ENCODE data around the gene COX5B.
"Not testable (repeated sequence)": the region's sequence is repeated elsewhere in the genome, so short reads cannot be mapped to it uniquely, and the experiment has no call there.

COX5B gene, protein sequence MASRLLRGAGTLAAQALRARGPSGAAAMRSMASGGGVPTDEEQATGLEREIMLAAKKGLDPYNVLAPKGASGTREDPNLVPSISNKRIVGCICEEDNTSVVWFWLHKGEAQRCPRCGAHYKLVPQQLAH

DNA sequence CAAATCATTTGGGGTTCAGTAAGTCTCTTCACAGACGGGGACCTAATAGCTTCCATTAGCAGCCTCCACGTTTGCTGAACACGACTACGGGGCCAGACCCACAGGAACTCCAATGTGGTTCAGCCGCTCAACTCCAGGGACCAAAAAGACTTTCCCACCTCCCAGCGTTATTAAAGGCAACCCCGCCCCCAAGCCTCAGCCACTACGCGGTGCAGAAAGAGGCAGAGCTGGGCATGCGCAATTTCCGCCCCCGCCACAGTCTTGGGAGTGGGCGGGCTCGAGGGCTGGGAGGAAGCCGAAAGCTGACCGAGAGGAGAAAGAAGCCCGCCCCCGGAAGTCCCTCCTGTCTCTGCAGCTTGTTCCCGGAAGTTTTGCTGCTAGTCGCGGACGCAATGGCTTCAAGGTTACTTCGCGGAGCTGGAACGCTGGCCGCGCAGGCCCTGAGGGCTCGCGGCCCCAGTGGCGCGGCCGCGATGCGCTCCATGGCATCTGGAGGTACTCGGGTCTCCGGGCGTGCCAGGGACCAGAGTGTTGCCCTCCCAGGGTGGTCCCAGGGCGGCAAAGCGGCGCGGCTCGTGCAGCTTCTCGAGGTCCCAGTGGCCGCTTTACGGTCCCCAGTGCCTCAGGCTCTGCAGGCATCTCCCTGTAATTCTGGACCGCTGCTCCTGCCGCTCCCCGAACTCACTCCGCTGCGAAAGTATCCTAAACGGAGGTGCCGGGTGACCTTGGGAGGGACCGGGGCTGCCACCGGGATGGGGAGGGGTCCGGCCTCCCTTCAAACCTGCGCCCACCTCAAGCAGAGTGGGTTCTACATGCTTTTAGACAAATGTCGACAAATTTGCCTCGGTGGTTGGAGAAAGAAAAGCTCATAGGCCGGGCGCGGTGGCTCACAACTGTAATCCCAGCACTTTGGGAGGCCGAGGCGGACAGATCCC is at the start of gene COX5B:
Gene COX5B (plus strand): TSS at position 368 of the 935 bp plus-strand sequence. CDS start 25 bp downstream, at position 393.
- in situ Hi-C loops (cut with MboI; ENCODE audit: low sequenced_read_pairs): no loop called here

DNA sequence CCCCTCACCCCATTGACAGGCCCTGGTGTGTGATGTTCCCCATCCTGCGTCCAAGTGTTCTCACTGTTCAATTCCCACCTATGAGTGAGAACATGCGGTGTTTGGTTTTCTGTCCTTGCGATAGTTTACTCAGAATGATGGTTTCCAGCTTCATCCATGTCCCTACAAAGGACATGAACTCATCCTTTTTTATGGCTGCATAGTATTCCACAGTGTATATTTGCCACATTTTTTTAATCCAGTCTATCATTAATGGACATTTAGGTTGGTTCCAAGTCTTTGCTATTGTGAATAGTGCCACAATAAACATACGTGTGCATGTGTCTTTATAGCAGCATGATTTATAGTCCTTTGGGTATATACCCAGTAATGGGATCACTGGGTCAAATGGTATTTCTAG is 49.7 kb upstream of the COX5B start:
- in situ Hi-C loops (cut with MboI; ENCODE audit: low sequenced_read_pairs): not testable (repeated sequence)

DNA sequence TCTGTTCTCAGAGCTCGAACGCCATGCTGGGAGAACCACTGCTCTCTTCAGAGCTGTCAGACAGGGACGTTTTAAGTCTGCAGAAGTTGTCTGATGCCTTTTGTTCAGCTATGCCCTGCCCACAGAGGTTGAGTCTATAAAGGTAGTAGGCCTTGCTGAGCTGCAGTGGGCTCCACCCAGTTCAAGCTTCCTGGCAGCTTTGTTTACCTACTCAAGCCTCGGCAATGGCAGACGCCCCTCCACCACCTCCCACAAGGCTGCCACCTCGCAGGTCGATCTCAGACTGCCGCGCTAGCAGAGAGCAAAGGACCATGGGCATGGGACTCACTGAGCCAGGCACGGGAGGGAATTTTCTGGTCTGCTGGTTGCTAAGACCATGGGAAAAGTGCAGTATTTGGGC is 44.3 kb upstream of the COX5B start:
- in situ Hi-C loops (cut with MboI; ENCODE audit: low sequenced_read_pairs): not testable (repeated sequence)

DNA sequence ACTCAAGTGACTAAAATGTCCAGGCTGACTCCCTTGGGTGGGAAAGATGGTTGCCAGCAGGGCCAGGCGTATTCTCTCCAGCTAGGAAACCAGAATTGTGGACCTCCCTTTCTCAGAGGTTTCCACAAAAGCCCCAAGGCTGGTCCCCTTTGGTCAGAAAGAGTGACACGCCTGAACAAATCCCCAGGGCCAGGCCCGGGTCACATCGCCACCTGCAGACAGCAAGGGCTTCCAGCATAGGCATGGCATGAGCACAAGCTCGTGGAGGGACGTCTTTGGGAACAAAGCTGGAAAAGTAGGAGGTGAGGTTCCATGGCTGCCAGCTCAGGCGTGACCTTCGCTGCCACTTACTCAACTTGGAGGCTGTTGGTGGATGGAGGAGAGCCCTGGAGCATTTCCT is 40.8 kb upstream of the COX5B start:
- in situ Hi-C loops (cut with MboI; ENCODE audit: low sequenced_read_pairs): not testable (repeated sequence)

DNA sequence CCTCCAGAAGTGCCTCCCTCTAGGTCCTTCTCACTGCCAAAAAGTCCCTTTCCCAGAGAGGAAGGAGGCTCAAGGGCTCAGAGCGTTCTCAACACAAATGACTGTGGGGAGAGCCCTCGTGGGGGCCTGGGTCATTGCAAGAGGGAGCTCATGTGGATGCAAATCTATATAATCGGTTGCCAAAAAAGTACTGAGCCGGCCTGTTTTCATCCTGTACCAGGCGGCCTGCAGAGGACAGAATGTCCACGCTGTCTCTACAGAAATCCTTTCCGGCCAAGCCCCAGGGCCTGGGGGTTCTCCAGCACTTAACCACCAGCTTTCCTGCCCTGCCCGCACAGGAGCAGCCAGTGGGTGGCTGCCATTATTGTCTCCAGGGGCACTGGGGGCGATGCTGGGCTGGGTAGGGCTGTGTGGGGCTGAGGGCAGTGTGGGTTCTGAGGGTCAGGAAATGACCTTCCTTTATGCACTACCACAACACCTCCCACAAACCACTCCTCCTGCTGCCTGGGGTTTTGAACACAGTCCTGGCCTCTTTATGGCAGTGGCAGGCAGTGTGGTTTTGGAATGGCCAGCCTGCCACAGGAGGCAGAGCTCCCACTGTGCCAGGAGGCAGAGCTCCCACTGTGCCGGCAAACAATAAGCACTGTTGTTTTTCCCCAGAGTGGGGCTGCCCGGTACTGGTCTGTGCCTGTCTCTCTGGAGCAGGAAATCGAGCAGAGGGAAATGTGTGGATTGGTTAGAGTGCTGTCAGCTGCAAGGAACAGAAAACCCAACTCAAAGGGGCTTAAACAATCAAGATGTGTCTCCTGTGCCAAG is 40.1 kb upstream of the COX5B start:
- in situ Hi-C loops (cut with MboI; ENCODE audit: low sequenced_read_pairs): not testable (repeated sequence)

DNA sequence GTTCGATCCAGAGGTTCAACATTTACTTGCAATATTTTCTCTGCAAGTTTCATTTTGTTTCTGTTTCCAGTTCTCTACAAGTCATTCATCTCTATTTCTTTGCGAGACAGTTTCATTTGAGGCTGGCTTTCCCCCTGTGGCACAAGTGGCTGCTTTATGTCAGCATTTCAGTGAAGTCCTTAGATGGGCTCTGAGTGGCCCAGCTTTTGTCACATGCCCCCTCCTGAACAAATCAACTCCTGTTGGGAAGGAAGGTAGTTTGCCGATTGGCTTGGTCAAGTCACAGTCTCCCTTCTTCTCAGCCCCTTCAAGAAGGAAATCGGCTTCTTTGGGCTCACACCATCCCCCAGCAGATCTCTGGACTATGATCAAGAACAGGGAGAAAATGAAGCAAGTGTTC is 37.1 kb upstream of the COX5B start:
- in situ Hi-C loops (cut with MboI; ENCODE audit: low sequenced_read_pairs): not testable (repeated sequence)

DNA sequence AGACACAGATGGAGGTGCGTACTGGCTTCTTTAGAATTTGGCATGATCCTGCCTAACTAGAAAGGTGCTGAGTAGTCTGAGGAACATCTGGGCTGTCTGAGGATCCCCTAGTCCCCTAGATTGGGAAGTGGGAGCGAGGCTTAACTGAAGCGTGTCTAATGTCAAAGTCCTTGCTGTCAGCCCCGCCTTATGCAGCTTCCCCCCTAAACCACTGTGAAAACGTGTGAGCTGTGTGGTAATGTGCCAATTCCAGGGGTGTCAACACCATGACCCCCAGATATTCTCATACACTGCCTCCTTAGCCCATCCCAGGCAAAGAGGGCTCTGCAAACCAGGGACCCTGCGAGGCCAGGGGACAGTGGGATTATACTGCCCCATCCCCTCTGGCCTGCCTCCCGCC is 34.0 kb upstream of the COX5B start:
- in situ Hi-C loops (cut with MboI; ENCODE audit: low sequenced_read_pairs): not testable (repeated sequence)

DNA sequence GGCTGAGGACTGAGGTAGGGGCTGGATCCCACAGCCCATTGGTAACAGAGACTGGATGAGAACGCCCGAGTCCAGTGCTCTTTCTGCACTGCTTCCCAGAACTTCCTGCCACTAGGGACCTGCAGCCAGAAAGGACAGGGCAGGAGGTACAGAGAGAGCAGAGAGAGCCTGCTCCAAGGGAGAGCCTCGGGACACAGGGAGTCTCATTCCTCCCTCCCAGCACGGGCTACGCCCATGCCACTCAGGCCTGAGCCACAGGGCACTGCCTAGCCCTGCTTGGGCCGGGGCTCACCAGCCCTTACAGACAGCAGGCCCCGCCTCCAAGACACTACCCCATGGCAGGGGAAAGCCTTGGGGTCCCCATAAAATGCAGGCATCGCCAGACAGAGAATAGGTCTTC is 30.1 kb upstream of the COX5B start:
- in situ Hi-C loops (cut with MboI; ENCODE audit: low sequenced_read_pairs): not testable (repeated sequence)

DNA sequence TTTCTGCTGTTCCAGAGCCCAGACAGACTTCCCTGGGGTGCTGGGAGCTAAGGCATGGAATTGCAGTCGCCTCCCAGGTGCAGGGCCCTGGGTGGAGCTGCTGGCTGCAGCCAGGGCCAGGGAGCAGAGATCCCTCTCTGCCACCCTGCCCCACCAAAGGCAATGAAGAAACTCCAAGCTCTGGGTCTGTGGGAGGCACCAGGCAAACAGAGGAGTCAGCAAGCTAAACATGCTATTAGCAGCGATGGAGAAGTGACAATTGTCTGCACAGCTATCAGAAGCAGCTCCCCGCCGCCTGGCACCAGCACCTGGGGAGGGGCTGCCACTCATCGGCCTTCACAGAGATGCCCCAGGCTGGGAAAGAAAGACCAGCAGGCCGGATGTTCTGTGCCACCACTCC is 28.0 kb upstream of the COX5B start:
- in situ Hi-C loops (cut with MboI; ENCODE audit: low sequenced_read_pairs): no loop called here

DNA sequence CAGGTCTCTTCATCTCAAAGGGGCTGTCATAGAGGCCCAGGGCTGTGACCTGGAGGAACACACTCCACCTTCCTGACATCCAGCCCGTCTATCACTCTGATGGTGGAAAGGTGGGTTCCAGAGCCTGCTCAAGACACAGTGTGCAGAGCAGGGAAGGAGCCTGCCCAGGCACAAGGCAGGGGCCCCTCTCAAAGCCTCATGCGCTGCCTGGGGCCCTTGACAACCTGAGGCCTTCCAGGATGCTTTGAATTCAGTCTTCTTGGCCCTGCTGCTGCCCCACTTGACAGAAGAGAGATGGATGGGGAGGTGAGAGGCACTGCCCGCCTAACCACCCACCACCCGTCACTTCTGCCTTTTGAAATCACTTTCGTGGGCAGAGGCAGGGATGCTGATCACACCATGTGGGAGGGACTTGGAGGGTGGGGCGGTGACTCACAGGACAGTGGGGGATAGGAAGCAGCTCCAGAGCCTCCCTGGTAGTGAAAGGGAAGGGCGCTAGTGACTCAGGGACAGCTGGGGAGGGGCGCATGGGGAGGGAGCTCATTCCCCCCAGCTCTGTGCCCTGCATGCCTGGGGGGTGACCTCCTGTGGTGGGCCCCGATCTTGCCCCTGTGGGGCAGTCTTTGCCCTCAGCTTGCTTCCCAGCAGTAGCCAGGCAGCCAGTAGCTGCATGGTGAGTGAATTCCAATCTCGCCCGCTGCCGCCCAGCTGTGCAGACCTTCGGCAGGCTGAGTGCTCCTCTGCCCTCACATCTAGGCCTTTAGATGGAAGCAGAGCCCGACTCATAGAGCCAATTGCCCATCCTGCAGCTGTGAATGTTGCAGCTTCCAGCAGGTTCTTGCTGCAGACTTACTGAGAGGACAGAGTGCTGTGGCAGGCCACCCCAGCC is 26.7 kb upstream of the COX5B start:
- in situ Hi-C loops (cut with MboI; ENCODE audit: low sequenced_read_pairs): not testable (repeated sequence)

DNA sequence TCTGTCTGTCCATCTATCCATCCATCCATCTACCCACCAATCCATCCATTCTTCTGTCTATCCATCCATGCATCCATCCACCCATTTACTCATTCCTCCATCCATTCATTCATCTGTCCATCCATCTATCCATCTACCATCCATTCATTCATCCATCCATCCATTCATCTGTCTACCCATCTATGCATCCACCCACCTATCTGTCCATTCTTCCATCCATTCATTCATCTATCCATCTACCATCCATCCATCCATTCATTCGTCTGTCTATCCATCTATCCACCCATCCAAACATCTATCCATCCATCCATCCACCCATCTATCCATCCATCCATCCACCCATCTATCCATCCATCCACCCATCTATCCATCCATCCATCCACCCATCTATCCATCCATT is 25.4 kb upstream of the COX5B start:
- in situ Hi-C loops (cut with MboI; ENCODE audit: low sequenced_read_pairs): not testable (repeated sequence)

DNA sequence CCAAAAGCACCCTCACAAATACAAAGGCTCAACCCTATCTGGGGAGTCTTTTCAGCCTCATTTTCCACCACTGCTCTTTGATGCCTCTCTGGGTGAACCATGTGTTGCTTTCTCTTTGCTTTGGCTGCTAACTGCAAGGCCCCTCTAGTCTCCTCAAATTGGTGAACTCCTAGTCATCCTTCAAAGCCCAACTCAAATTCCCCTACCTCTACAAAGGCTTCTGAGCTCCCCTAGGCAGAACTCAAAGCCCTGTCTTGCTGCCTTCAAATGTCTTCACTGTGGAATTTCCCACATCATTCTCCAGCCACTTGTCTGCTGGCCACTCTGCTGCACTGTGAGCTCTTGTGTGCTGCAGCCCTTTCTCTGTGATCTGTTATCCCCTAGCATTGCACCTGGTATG is 22.9 kb upstream of the COX5B start:
- in situ Hi-C loops (cut with MboI; ENCODE audit: low sequenced_read_pairs): not testable (repeated sequence)

DNA sequence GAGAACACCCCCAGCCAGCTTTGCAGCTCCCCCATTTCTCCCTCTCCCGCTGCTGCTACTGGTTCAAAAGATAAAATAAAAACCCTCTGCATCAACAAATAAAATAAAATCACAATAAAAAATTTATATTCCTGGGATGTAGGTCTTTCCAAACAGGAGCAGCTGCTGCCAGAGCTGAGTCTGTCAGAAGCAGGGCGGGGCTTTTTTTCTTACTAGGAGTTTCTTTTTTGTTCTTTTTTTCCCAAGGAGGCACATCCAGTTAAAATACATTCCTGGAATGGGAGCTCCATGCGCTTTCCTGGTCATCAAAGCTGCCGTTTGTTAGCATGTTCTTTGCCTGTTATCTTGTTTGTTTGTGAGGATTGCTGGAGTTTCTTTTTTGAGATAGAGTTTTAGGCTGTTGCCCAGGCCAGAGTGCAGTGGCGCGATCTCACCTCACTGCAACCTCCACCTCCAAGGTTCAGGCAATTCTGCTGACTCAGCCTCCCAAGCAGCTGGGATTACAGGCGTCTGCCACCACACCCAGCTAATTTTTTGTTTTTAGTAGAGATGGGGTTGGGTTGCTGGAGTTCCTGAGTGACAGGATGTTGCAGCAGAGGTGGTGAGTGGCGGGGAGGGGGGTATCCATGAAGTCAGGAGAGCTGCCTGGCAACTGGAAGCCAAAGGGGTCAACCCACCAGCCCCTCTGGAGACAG is 20.4 kb upstream of the COX5B start:
- in situ Hi-C loops (cut with MboI; ENCODE audit: low sequenced_read_pairs): not testable (repeated sequence)

DNA sequence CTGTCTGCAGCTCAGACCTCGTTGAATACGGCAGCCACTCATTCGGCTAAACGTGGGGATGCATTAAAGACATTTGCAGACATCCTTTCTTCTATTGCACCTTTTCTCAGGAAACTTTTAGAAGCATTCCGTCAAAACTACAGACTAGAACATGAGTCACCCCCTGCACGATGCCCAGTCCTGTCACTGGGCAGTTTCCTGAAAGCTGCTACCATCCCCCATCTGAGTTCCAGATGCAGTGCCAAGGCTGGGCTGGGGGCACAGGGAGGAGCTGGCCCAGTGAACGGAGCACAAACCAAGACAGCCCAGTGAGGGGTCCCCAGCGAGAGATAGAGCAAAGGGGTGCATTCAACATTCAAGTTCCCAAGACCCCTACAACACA is 19.8 kb upstream of the COX5B start:
- in situ Hi-C loops (cut with MboI; ENCODE audit: low sequenced_read_pairs): not testable (repeated sequence)

DNA sequence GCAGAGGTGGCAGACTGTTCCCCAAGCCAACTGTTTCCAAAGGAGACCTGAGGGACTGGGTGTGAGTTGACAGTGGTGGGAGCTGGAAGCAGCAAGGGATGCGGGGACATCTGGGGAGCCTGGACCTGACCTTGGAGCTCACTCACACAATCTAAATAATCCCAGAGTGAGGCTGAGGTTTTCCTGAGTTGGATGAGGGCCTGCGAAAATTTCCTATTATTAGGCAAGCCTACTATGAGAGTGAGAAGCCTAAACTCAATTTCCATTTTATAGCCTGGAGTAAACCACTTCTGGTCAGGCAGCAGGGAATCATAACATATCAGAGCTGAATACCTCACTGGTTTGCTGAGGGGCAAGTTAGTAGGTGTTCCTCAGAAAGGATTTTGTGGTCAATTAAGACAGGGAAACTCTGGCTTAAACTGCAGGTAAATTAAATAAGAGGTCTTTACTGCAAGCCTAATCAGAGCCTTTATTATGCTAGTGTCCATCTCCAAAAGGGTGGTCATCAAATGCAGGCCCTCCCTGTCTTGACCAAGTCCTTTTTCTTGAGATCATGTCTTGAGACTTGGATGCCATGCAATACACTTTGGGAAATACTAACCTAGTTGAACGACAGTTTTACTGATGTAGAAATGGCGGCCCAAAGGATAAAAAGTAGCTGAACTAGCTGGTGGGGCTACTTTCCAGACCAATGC is 1.7 kb upstream of the COX5B start:
- in situ Hi-C loops (cut with MboI; ENCODE audit: low sequenced_read_pairs): no loop called here

DNA sequence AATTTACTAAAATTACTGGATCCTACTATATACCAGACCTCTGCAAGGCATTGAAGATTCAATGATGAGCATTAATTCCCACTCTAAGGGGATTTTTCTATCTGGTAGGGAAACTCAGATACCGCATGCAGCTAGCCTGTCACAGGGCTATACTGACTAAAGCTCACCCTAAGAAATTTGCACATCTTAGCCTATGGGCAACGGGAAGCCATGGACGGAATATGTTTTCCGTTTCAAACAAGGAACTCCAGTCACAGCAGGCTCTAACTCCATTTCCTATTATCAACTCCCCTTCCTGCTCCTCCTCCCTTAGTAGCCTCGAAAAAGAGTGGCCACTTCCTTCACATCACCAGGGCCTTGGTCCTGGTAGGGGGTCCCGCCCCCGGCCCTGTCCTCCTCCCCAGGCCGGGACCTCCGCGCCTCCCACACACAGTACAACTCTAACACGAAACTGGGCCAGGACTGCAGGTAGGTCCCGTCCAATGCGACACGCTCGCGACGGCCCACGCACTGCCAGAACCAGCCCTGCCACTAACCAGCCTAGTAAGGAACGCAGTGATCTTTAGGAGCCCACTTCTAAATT is 659 bp upstream of the COX5B start:
- in situ Hi-C loops (cut with MboI; ENCODE audit: low sequenced_read_pairs): no loop called here

DNA sequence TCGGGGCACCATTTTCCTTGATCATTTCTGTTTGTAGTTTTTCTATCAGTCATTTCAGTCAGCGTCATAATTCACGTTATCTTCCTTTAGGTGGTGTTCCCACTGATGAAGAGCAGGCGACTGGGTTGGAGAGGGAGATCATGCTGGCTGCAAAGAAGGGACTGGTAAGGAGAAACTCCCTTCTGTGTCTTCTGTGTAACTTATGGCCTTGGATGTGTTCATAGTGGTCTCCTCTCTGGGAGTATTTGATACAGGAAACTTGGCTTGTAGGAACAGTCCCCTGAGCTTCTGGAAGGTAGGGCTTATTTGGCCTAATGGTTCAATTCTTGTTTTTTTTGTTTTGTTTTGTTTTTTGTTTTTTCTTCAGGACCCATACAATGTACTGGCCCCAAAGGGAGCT is 1.1 kb downstream of the COX5B start:
- in situ Hi-C loops (cut with MboI; ENCODE audit: low sequenced_read_pairs): no loop called here

DNA sequence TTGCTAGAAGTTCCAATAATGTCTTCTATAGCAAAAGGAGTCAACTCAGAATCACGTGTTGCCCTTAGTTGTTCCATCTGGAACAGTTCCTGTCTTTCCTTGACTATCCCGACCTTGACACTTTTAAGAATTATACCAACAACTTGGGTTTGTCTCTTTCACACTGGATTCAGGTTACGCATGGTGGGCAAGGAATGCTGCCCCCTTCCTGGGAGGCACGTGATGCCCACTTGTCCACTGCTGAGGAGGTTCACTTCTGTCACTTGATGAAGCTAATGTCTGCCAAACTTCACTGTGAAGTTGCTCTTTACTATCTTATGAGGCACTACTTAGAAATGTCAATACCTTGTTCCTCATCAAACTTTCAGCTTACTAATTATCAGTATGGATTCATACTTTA is 5.3 kb downstream of the COX5B start:
- in situ Hi-C loops (cut with MboI; ENCODE audit: low sequenced_read_pairs): no loop called here

DNA sequence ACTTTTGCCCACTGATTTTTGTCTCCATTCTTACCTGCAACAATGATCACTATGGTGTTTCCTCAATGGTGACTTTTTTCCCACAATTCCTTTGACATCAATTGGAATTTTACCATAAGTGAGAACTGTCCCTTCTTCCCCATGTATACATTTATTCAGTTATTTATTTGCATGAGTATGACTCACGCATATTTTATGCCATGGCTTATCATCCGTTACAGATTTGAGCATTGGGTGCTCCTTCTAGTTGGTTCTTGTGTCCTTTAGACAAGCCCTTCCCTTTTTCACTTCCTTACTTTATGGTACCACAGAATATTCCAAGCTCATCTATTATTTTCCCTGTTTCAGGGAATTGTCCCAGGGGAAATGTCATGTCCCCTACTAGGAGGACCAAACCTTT is 7.6 kb downstream of the COX5B start:
- in situ Hi-C loops (cut with MboI; ENCODE audit: low sequenced_read_pairs): no loop called here

All from hTERT RPE-1 (cell line).